Skin epidermis (tissue), 12 donors: ENCODE measurements around the gene RTCB.

ENCODE experiments used
- H3K27ac ChIP-seq, 21 experiments: fragments of 200-600 bp; sonication (generic) in 11 of 21; one replicate each; pipeline ENCODE4 v1.5.0; 2020; ENCODE audit warnings: mild to moderate bottlenecking in 3 of 21, inconsistent platforms in 2 of 21, moderate library complexity in 2 of 21
- H3K4me3 ChIP-seq, 7 experiments: fragments of 200-600 bp; sonication (generic) in 2 of 7; one replicate each; pipeline ENCODE4 v1.5.0; 2020; ENCODE audit warnings: inconsistent platforms in 2 of 7, mild to moderate bottlenecking in 2 of 7, moderate library complexity in 1 of 7

Gene RTCB

GRCh38 chr22:32342977-32343376, 69.1 kb downstream of the RTCB start:
- H3K4me3 ChIP-seq: no peak overlapping the region
- no peak overlapping the region for H3K27ac ChIP-seq

- no peak overlapping the region for H3K27ac ChIP-seq
- H3K4me3 ChIP-seq: no peak overlapping the region
Observed at GRCh38 chr22:32341122-32341740, 70.8 kb downstream of the RTCB start.

- Histone ChIP-seq H3K27ac (no peak overlapping the region), H3K4me3 (no peak overlapping the region)
Observed at GRCh38 chr22:32340411-32340810, 71.6 kb downstream of the RTCB start.

GRCh38 chr22:32339190-32340012, 72.6 kb downstream of the RTCB start:
- Histone ChIP-seq H3K4me3 (no peak overlapping the region), H3K27ac (no peak overlapping the region)

GRCh38 chr22:32338757-32339156, 73.3 kb downstream of the RTCB start:
- H3K4me3 ChIP-seq: no peak overlapping the region
- no peak overlapping the region for H3K27ac ChIP-seq
